H9 (cell line): ENCODE measurements around the gene ST6GALNAC5. TPM values are rescaled to one million over a fixed set of nuclear protein-coding genes. Genes with fewer than 3 reads are reported as not detected.

Experiments used
- DNase-seq: peaks from one replicate; pipeline ENCODE4 v3.0.0-alpha.2; 2017
- H2AFZ ChIP-seq: one replicate; pipeline ENCODE4 v1.6.1; 2013; ENCODE audit warnings: mild to moderate bottlenecking, low read length, control low read depth, moderate library complexity
- H2AK5ac ChIP-seq: 2 replicates; pipeline ENCODE4 v1.6.1; 2013; ENCODE audit warnings: low read length, control low read depth, mixed read lengths; ENCODE audit not compliant: insufficient read length
- H2BK120ac ChIP-seq: one replicate; pipeline ENCODE4 v1.6.1; 2013; ENCODE audit warnings: low read depth, mild to moderate bottlenecking, low read length, control low read depth, inconsistent platforms; ENCODE audit not compliant: poor library complexity, severe bottlenecking
- H2BK12ac ChIP-seq: 2 replicates; pipeline ENCODE4 v1.6.1; 2013; ENCODE audit warnings: low read length, control low read depth, mixed read lengths, low read depth; ENCODE audit not compliant: insufficient read length
- H2BK15ac ChIP-seq: 2 replicates; pipeline ENCODE4 v1.6.1; 2013; ENCODE audit warnings: low read depth, low read length, control low read depth
- H2BK20ac ChIP-seq: one replicate; pipeline ENCODE4 v1.6.1; 2013; ENCODE audit warnings: low read depth, mild to moderate bottlenecking, low read length, control low read depth, inconsistent platforms; ENCODE audit not compliant: poor library complexity, severe bottlenecking
- H2BK5ac ChIP-seq: 2 replicates; pipeline ENCODE4 v1.6.1; 2013; ENCODE audit warnings: low read length, control low read depth, mixed read lengths; ENCODE audit not compliant: insufficient read length
- H3K14ac ChIP-seq: 2 replicates; pipeline ENCODE4 v1.6.1; 2013; ENCODE audit warnings: low read length, control low read depth; ENCODE audit not compliant: insufficient read depth
- H3K18ac ChIP-seq: 2 replicates; pipeline ENCODE4 v1.6.1; 2013; ENCODE audit warnings: low read depth, mild to moderate bottlenecking, mixed read lengths, low read length, control low read depth; ENCODE audit not compliant: insufficient read length
- H3K23ac ChIP-seq: 2 replicates; pipeline ENCODE4 v1.6.1; 2013; ENCODE audit warnings: low read length, control low read depth, mixed read lengths, low read depth; ENCODE audit not compliant: insufficient read length
- H3K23me2 ChIP-seq: 2 replicates; pipeline ENCODE4 v1.6.1; 2013; ENCODE audit warnings: low read depth, mild to moderate bottlenecking, mixed read lengths, low read length, control low read depth; ENCODE audit not compliant: insufficient read length, poor library complexity, severe bottlenecking
- H3K27ac ChIP-seq: 2 replicates; pipeline ENCODE4 v1.5.1; 2013; ENCODE audit warnings: low read length, control low read depth, mixed read lengths, low read depth; ENCODE audit not compliant: insufficient read length
- H3K27me3 ChIP-seq: 2 replicates; pipeline ENCODE4 v1.6.1; 2013; ENCODE audit warnings: low read length, control low read depth, inconsistent platforms; ENCODE audit not compliant: insufficient read depth
- H3K4ac ChIP-seq: 2 replicates; pipeline ENCODE4 v1.6.1; 2013; ENCODE audit warnings: low read depth, mild to moderate bottlenecking, control low read depth, inconsistent platforms, low read length, moderate library complexity
- H3K4me1 ChIP-seq: 2 replicates; pipeline ENCODE4 v1.6.1; 2013; ENCODE audit warnings: low read length, control low read depth, inconsistent platforms; ENCODE audit not compliant: insufficient read depth
- H3K4me2 ChIP-seq: 2 replicates; pipeline ENCODE4 v1.6.1; 2013; ENCODE audit warnings: low read length, control low read depth, mixed read lengths; ENCODE audit not compliant: insufficient read length, insufficient read depth
- H3K56ac ChIP-seq: 2 replicates; pipeline ENCODE4 v1.6.1; 2013; ENCODE audit warnings: low read depth, mild to moderate bottlenecking, mixed read lengths, low read length, control low read depth; ENCODE audit not compliant: insufficient read length
- H3K79me1 ChIP-seq: 2 replicates; pipeline ENCODE4 v1.6.1; 2013; ENCODE audit warnings: low read depth, mild to moderate bottlenecking, moderate library complexity, low read length, control low read depth, inconsistent platforms; ENCODE audit not compliant: insufficient read depth, poor library complexity, severe bottlenecking
- H3K79me2 ChIP-seq: 2 replicates; pipeline ENCODE4 v1.6.1; 2013; ENCODE audit warnings: low read length, control low read depth, inconsistent platforms; ENCODE audit not compliant: insufficient read depth
- H3K9ac ChIP-seq: 2 replicates; pipeline ENCODE4 v1.6.1; 2013; ENCODE audit warnings: low read length, control low read depth, mixed read lengths; ENCODE audit not compliant: insufficient read length; ENCODE audit errors: extremely low read depth
- H3K9me3 ChIP-seq: one replicate; pipeline ENCODE4 v1.6.1; 2013; ENCODE audit warnings: low read depth, low read length, inconsistent platforms; ENCODE audit not compliant: control insufficient read depth
- H3T11ph ChIP-seq: one replicate; pipeline ENCODE4 v1.6.1; 2013; ENCODE audit warnings: mild to moderate bottlenecking, low read length, control low read depth, inconsistent platforms
- H4K20me1 ChIP-seq: one replicate; pipeline ENCODE4 v1.6.1; 2013; ENCODE audit not compliant: control insufficient read depth, insufficient read length, insufficient read depth
- H4K5ac ChIP-seq: 2 replicates; pipeline ENCODE4 v1.6.1; 2013; ENCODE audit warnings: low read depth, mild to moderate bottlenecking, mixed read lengths, low read length, control low read depth; ENCODE audit not compliant: insufficient read length
- H4K8ac ChIP-seq: replicated peaks from 2 replicates; pipeline ENCODE4 v1.6.1; 2013; ENCODE audit warnings: low read length, control low read depth, mixed read lengths, low read depth; ENCODE audit not compliant: insufficient read length
- H4K91ac ChIP-seq: 2 replicates; pipeline ENCODE4 v1.6.1; 2013; ENCODE audit warnings: low read depth, mild to moderate bottlenecking, moderate library complexity, mixed read lengths, low read length, control low read depth; ENCODE audit not compliant: insufficient read length
- H3K27ac Mint-ChIP-seq, 3 experiments: 2 replicates in 2 of 3; 3 replicates in 1 of 3; pipeline ENCODE4 v1.8.0; 2020 to 2021; ENCODE audit warnings: mixed read lengths in 3 of 3, mild to moderate bottlenecking in 1 of 3, moderate library complexity in 1 of 3
- H3K27me3 Mint-ChIP-seq: 2 replicates; pipeline ENCODE4 v1.8.0; 2021; ENCODE audit warnings: low read depth, mild to moderate bottlenecking, moderate library complexity, mixed read lengths
- H3K36me3 Mint-ChIP-seq, 3 experiments: 2 replicates in 2 of 3; 3 replicates in 1 of 3; pipeline ENCODE4 v1.8.0; 2020 to 2021; ENCODE audit warnings: low read depth in 3 of 3, mixed read lengths in 3 of 3; ENCODE audit not compliant: insufficient read depth in 1 of 3
- H3K4me1 Mint-ChIP-seq, 2 experiments: 2 replicates each; pipeline ENCODE4 v1.8.0; 2020; ENCODE audit warnings: mixed read lengths in 2 of 2
- H3K4me3 Mint-ChIP-seq, 2 experiments: 2 replicates in 1 of 2; 3 replicates in 1 of 2; pipeline ENCODE4 v1.8.0; 2020 to 2021; ENCODE audit warnings: mild to moderate bottlenecking in 2 of 2, mixed read lengths in 2 of 2, moderate library complexity in 1 of 2
- H3K9me3 Mint-ChIP-seq, 2 experiments: 2 replicates in 1 of 2; 3 replicates in 1 of 2; pipeline ENCODE4 v1.8.0; 2020; ENCODE audit warnings: mild to moderate bottlenecking in 2 of 2, mixed read lengths in 2 of 2, moderate library complexity in 1 of 2
- WGBS: extraction: QIAGEN DNeasy Blood & Tissue Kit; methylation state at CpG from one replicate; pipeline ENCODE4 v1.1.7; 2013; ENCODE audit warnings: missing lambda C conversion rate, low lambda C conversion rate, mixed read lengths; ENCODE audit not compliant: insufficient read length; ENCODE audit errors: extremely low coverage; 5-methylcytosine and 5-hydroxymethylcytosine counted together
- total RNA-seq: library from RNA; stranded (reverse); gene quantifications from 2 replicates; pipeline ENCODE4 v1.2.1, GENCODE V29; 2021
- TF ChIP-seq, protein P1 (sequence below): fragments of 200-600 bp; sonication (generic); conservative IDR thresholded peaks from 3 replicates; pipeline ENCODE4 v1.8.0; 2021; ENCODE audit warnings: antibody characterized with exemption, mild to moderate bottlenecking

ST6GALNAC5 gene
- total RNA-seq, 1 experiment from 2014 or later, result 3.3 TPM

DNA sequence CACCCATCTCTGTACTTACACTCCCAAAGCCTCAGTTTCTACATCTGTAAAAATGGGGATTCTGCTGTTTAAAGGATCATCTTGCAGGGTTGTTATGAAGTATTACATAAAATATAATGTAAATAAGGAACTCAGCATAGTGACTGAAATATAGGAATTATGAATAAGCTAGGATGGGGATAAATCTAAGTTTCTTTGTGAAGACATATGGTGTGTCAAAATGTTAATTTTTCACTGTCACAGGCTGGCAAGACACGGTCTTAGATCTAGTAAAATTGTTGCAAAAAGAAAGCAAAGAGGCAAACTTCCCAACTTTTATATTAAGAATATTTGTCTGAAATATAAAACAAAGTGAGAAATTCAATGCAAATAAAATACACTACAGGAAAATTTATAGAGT, 42.0 kb downstream of the ST6GALNAC5 start:
- Histone ChIP-seq H2AK5ac (no peak overlapping the region), H3K27me3 (no peaks in the 10 kb centered on the region), H3K27ac (no peak overlapping the region), H3K79me2 (no peaks in the 10 kb centered on the region), H2BK15ac (no peak overlapping the region), H2BK12ac (no peak overlapping the region), H3K79me1 (no peaks in the 10 kb centered on the region), H3K23me2 (no peaks in the 10 kb centered on the region), H3K14ac (no peak overlapping the region), H3K9me3 (no peaks in the 10 kb centered on the region), H2AFZ (no peak overlapping the region), H3K23ac (no peak overlapping the region), H3K9ac (no peak overlapping the region), H3K56ac (no peak overlapping the region), H3T11ph (no peak overlapping the region), H3K4me1 (no peaks in the 10 kb centered on the region), H2BK20ac (no peak overlapping the region), H2BK120ac (no peak overlapping the region), H3K4ac (no peak overlapping the region), H4K20me1 (no peaks in the 10 kb centered on the region), H4K8ac (no peak overlapping the region), H3K4me2 (no peak overlapping the region), H4K91ac (no peak overlapping the region), H2BK5ac (no peak overlapping the region), H3K18ac (no peak overlapping the region), H4K5ac (no peak overlapping the region)
- no CpG with 5 or more reads among the region's 1 CpG for WGBS
- TF ChIP-seq, protein P1, sequence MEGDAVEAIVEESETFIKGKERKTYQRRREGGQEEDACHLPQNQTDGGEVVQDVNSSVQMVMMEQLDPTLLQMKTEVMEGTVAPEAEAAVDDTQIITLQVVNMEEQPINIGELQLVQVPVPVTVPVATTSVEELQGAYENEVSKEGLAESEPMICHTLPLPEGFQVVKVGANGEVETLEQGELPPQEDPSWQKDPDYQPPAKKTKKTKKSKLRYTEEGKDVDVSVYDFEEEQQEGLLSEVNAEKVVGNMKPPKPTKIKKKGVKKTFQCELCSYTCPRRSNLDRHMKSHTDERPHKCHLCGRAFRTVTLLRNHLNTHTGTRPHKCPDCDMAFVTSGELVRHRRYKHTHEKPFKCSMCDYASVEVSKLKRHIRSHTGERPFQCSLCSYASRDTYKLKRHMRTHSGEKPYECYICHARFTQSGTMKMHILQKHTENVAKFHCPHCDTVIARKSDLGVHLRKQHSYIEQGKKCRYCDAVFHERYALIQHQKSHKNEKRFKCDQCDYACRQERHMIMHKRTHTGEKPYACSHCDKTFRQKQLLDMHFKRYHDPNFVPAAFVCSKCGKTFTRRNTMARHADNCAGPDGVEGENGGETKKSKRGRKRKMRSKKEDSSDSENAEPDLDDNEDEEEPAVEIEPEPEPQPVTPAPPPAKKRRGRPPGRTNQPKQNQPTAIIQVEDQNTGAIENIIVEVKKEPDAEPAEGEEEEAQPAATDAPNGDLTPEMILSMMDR, result no peak
- no peaks in the 10 kb centered on the region for H3K27me3 Mint-ChIP-seq
- DNase-seq, result no peak
- H3K4me1 Mint-ChIP-seq, result peaks cover 5 to 10% of the 10 kb centered on the region in 2 experiments
- H3K27ac Mint-ChIP-seq, result no peak overlapping the region
- no peaks in the 10 kb centered on the region; a peak in 2 of 5 replicates for H3K9me3 Mint-ChIP-seq
- no peak overlapping the region for H3K4me3 Mint-ChIP-seq
- H3K36me3 Mint-ChIP-seq, result peaks cover 0 to 2% (median 0%) of the 10 kb centered on the region in 3 experiments; a peak in 3 of 7 replicates
